Measurements from ENCODE around the gene SCARB1.

DNA sequence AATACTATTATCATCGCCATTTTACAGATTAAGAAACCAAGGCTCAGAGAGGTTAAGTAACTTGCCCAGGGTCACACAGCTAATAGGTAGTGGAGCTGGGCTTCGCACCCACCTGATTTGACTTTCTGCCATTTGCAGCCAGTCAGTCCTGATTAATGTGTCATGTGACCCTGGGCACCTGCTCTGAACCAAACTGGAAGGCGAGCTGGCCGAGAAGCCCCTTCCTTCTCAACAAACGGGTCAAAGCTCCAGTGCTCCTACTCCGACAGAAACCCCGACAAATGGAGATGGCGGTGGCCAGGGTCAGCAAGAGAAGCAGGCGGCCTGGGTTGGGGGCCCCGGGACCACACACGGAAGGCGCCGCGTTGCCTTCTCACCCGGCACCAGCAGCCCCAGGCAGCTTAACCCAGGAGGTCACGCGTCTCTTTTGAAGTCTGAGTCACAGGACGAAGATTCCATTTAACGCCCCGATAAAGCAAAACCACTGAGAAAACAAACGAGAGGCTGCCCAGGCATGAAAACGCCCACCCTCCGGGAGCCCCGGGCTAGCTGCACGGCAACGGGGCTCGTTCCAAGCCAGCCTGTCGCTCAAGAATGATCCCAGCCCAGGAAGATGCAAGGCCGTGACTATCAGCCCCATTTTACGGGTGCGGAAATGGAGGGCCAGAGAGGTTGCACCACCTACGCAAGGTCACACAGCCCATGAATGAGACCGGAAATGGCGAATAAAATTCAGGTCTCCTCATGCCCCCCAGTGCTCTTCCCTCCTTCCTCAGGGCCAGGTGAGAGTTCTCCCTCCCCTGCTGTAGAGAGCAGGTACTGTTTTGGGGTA lies 124.8 kb downstream of the SCARB1 start:
- TF ChIP-seq CTCF (IDR thresholded peaks at IDR 0.05; ENCODE audit: low read length): no peak
- TF ChIP-seq EZH2phosphoT487 (IDR thresholded peaks at IDR 0.05; ENCODE audit: low read length): no peak
- TF ChIP-seq EZH2 (optimal IDR thresholded peaks at IDR 0.05; ENCODE audit: low read depth, low read length): no peak
